Measurements from ENCODE around the gene RGL2. TPM values are rescaled to one million over a fixed set of nuclear protein-coding genes. Genes with fewer than 3 reads are reported as not detected.
"Not testable (repeated sequence)": the region's sequence is repeated elsewhere in the genome, so short reads cannot be mapped to it uniquely, and the experiment has no call there.

The RGL2 gene
- total RNA-seq, 2 experiments from 2014 or later, result 27.2 to 67.6 TPM

DNA sequence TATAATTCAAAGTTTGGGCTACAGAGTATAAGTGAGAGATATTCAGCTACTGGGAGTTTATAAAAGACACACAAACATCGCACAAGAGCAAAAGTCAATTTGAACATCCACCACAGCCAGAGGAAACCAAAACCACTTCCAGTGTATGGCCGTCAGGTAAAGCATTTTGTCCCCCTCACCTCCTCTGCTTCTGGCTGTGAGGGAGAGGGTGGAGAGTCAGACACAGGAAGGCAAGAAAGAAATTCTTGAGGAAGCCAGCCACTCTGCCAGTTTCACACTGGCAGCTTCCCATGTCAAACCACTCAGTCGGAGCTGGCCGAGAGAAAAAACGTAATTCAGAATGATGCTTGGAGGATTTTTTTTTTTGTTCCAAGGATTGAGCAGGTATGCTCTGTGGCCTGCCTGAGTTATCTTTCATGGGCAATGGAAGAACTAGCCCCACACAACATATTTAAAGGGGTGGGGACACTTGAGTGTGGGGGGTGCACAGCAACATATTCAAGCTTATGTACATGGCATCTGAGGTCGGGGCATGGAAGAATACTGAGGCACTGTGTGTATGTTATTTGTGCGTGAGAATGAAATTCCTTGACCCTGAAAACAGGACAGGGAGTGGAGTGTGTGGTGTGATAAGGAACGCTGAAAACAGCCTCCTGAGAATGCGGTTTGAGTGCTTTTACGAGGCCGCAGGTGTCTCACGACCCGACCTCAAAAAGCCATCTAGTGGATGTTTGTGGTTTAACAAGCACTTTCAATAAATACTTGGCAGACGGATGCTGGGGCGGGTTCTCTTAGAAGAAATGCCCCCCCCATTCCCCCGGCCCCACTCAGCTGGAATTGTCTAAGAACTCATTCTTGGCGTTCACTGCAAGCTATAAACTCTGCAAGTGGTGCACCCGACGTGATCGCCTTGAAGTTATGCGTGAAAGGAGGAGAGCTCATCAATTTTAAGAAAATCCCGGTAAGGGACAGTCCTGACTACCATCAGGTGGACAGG is 46.3 kb upstream of the RGL2 start:
- intact Hi-C loops (cut with micrococcal nuclease; ENCODE audit: unreplicated experiment), result loop anchor here (1.0 to 2.0 kb wide), 5 partner anchors 21 to 68 kb away; partner anchors contain the start of genes B3GALT4, KIFC1, RGL2 and TAPBP
- ChIA-PET POLR2A (interaction anchor here (0.7 to 4.4 kb wide), 7 partner anchors 15 to 251 kb away, joined by 3 to 20 read pairs (median 6); partner anchors contain the start of genes RPS18, VPS52 and ZBTB22), CTCF (ENCODE audit: unreplicated experiment) (interaction anchor here (1.5 kb wide), 1 partner anchor 27 kb away, joined by 6 read pairs; the partner anchor contains the start of gene ZBTB22)
- DNase-seq (ENCODE audit: low spot score), result peak; percentile 91
- peaks cover 49% of the 10 kb centered on the region for H3K4me1 ChIP-seq (ENCODE audit: insufficient read depth, low read length, poor library complexity, severe bottlenecking)
- peak overlapping the region; percentile 86 for H3K27ac ChIP-seq (ENCODE audit: low read depth, low read length, poor library complexity, severe bottlenecking)
- no peaks in the 10 kb centered on the region for H3K36me3 ChIP-seq (ENCODE audit: insufficient read depth, low read length)
- H3K9me3 ChIP-seq (ENCODE audit: low read length), result no peaks in the 10 kb centered on the region
- BruUV-seq (replicated peaks), result no TSS peak
- no peaks in the 10 kb centered on the region for H3K9me2 ChIP-seq (ENCODE audit: insufficient read depth, low read length)
- H4K20me1 ChIP-seq (ENCODE audit: insufficient read depth, low read length), result no peaks in the 10 kb centered on the region
- peak overlapping the region; percentile 39 for H3K4me3 ChIP-seq (ENCODE audit: low read depth, low read length, poor library complexity, severe bottlenecking)
- TF ChIP-seq EZH2phosphoT487 (IDR thresholded peaks at IDR 0.05; ENCODE audit: borderline replicate concordance, low read depth, low read length), result no peak
- TF ChIP-seq CTCF (conservative IDR thresholded peaks at IDR 0.05; ENCODE audit: low read length), result peak; percentile 75
- peak overlapping the region; percentile 78 for H3K4me2 ChIP-seq (ENCODE audit: low read length)
- H2AFZ ChIP-seq (ENCODE audit: low read length), result peak overlapping the region; percentile 77; the same call in 1 of the 2 replicates
- no peaks in the 10 kb centered on the region for H3K79me2 ChIP-seq (ENCODE audit: insufficient read depth, low read depth, low read length)

GRCh38 chr6:33343953-33344611 is 45.3 kb upstream of the RGL2 start:
- Histone ChIP-seq H3K9me2 (ENCODE audit: insufficient read depth, low read length) (no peaks in the 10 kb centered on the region), H2AFZ (ENCODE audit: low read length) (peak overlapping the region; percentile 77; the same call in 1 of the 2 replicates), H3K36me3 (ENCODE audit: insufficient read depth, low read length) (no peaks in the 10 kb centered on the region), H4K20me1 (ENCODE audit: insufficient read depth, low read length) (no peaks in the 10 kb centered on the region), H3K9me3 (ENCODE audit: low read length) (no peaks in the 10 kb centered on the region), H3K79me2 (ENCODE audit: insufficient read depth, low read depth, low read length) (no peaks in the 10 kb centered on the region), H3K4me2 (ENCODE audit: low read length) (peak overlapping the region; percentile 78), H3K4me3 (ENCODE audit: low read depth, low read length, poor library complexity, severe bottlenecking) (peak overlapping the region; percentile 39), H3K27ac (ENCODE audit: low read depth, low read length, poor library complexity, severe bottlenecking) (peak overlapping the region; percentile 86), H3K4me1 (ENCODE audit: insufficient read depth, low read length, poor library complexity, severe bottlenecking) (peaks cover 47% of the 10 kb centered on the region)
- intact Hi-C loops (cut with micrococcal nuclease; ENCODE audit: unreplicated experiment), result loop anchor here (2.0 kb wide), 2 partner anchors 45 to 67 kb away; partner anchors contain the start of genes B3GALT4 and RGL2
- ChIA-PET POLR2A (interaction anchor here (0.7 to 4.4 kb wide), 5 partner anchors 13 to 166 kb away, joined by 3 to 20 read pairs (median 8); partner anchors contain the start of gene ZBTB22), CTCF (ENCODE audit: unreplicated experiment) (interaction anchor here (0.7 to 1.5 kb wide), 2 partner anchors 10 to 26 kb away, joined by 4 to 6 read pairs; partner anchors contain the start of gene ZBTB22)
- DNase-seq (ENCODE audit: low spot score), result peak; percentile 78
- TF ChIP-seq EZH2phosphoT487 (IDR thresholded peaks at IDR 0.05; ENCODE audit: borderline replicate concordance, low read depth, low read length) (no peak), CTCF (conservative IDR thresholded peaks at IDR 0.05; ENCODE audit: low read length) (no peak)
- BruUV-seq (replicated peaks), result no TSS peak

- intact Hi-C loops (cut with micrococcal nuclease; ENCODE audit: unreplicated experiment); H4K20me1 ChIP-seq (ENCODE audit: insufficient read depth, low read length); DNase-seq (ENCODE audit: low spot score); H3K9me3 ChIP-seq (ENCODE audit: low read length); H3K36me3 ChIP-seq (ENCODE audit: insufficient read depth, low read length); CTCF ChIA-PET (ENCODE audit: unreplicated experiment); H3K79me2 ChIP-seq (ENCODE audit: insufficient read depth, low read depth, low read length); BruUV-seq (replicated peaks); H3K9me2 ChIP-seq (ENCODE audit: insufficient read depth, low read length): not testable (repeated sequence)
- H2AFZ ChIP-seq (ENCODE audit: low read length), result peak overlapping the region; percentile 77; the same call in 1 of the 2 replicates
- H3K4me2 ChIP-seq (ENCODE audit: low read length), result peak overlapping the region; percentile 78
- POLR2A ChIA-PET, result interaction anchor here (2.4 to 4.4 kb wide), 2 partner anchors 25 to 31 kb away, joined by 10 to 20 read pairs; partner anchors contain the start of gene ZBTB22
- peak overlapping the region; percentile 39 for H3K4me3 ChIP-seq (ENCODE audit: low read depth, low read length, poor library complexity, severe bottlenecking)
- peaks cover 44% of the 10 kb centered on the region for H3K4me1 ChIP-seq (ENCODE audit: insufficient read depth, low read length, poor library complexity, severe bottlenecking)
- H3K27ac ChIP-seq (ENCODE audit: low read depth, low read length, poor library complexity, severe bottlenecking), result peak overlapping the region; percentile 86
These were observed 44.8 kb upstream of the RGL2 start for GRCh38 chr6:33343606-33343952.

All from OCI-LY7 (cell line).